B cell (primary cell): ENCODE data around the gene GALNT7. TPM values are rescaled to one million over a fixed set of nuclear protein-coding genes. Genes with fewer than 3 reads are reported as not detected.

Experiments
- ATAC-seq: fragments of 200-7000 bp; cut with Tn5 transposase; one replicate; pipeline ENCODE4 v1.10.0; 2021; ENCODE audit warnings: low read depth, mild to moderate bottlenecking, moderate number of reproducible peaks, moderate library complexity
- CTCF ChIA-PET: fragments of 350-600 bp; sonication (Branson Sonifier 250); formaldehyde crosslinking; loops from one replicate; lab custom pipeline; 2021; ENCODE audit warnings: antibody characterized with exemption, inconsistent platforms; lab: Charles Lee
- POLR2A ChIA-PET: fragments of 350-600 bp; sonication (Branson Sonifier 250); formaldehyde crosslinking; loops from one replicate; lab custom pipeline; 2021; ENCODE audit warnings: antibody characterized with exemption; lab: Charles Lee
- DNase-seq: peaks from one replicate; pipeline ENCODE4 v3.0.0; 2013
- H2AFZ ChIP-seq: 2 replicates; pipeline ENCODE4 v1.6.1; 2012; ENCODE audit warnings: mild to moderate bottlenecking, low read depth, low read length; ENCODE audit not compliant: insufficient read depth, poor library complexity, severe bottlenecking
- H3K27ac ChIP-seq, 2 donors: 1 replicate in 1 of 2; 2 replicates in 1 of 2; pipeline ENCODE4 v1.5.1; 2012 to 2013; ENCODE audit warnings: low read length in 2 of 2, mild to moderate bottlenecking in 2 of 2, moderate library complexity in 1 of 2
- H3K27me3 ChIP-seq, 4 experiments: fragments of 200-600 bp in 1 of 4; sonication (generic) in 1 of 4; replicated peaks in 1 of 4; 1 replicate in 2 of 4; 2 replicates in 2 of 4; pipeline versions ENCODE4 v1.6.1 to v1.7.0; 2013 to 2016; ENCODE audit warnings: low read length in 3 of 4, mild to moderate bottlenecking in 2 of 4, mixed read lengths in 1 of 4, moderate library complexity in 1 of 4; ENCODE audit not compliant: insufficient read depth in 4 of 4, control insufficient read depth in 3 of 4; ENCODE audit errors: control extremely low read depth in 1 of 4
- H3K36me3 ChIP-seq, 2 experiments: replicated peaks in 1 of 2; 1 replicate in 1 of 2; 2 replicates in 1 of 2; pipeline versions ENCODE4 v1.6.1 to v1.7.1; 2013; ENCODE audit warnings: low read length in 1 of 2; ENCODE audit not compliant: insufficient read depth in 2 of 2, control insufficient read depth in 1 of 2; ENCODE audit errors: control extremely low read depth in 1 of 2, extremely low read depth in 1 of 2
- H3K4me1 ChIP-seq, 2 donors: fragments of 200-600 bp in 1 of 2; sonication (generic) in 1 of 2; 1 replicate in 1 of 2; 2 replicates in 1 of 2; pipeline versions ENCODE4 v1.5.1 to v1.6.1; 2013 to 2017; ENCODE audit warnings: low read length in 2 of 2; ENCODE audit not compliant: control insufficient read depth in 2 of 2, insufficient read depth in 2 of 2
- H3K4me2 ChIP-seq: replicated peaks from 2 replicates; pipeline ENCODE3; 2012; ENCODE audit warnings: mild to moderate bottlenecking, low read depth, low read length; ENCODE audit not compliant: poor library complexity, severe bottlenecking
- H3K4me3 ChIP-seq, 5 experiments: fragments of 200-600 bp in 1 of 5; sonication (generic) in 1 of 5; 1 replicate in 3 of 5; 2 replicates in 2 of 5; pipeline versions ENCODE4 v1.5.1 to v1.7.0; 2011 to 2016; ENCODE audit warnings: low read length in 4 of 5, mild to moderate bottlenecking in 4 of 5, low read depth in 2 of 5, control low read depth in 1 of 5, moderate library complexity in 1 of 5; ENCODE audit not compliant: insufficient read depth in 1 of 5; ENCODE audit errors: control extremely low read depth in 1 of 5, extremely low read depth in 1 of 5
- H3K79me2 ChIP-seq: fragments of 200-600 bp; sonication (generic); one replicate; pipeline ENCODE4 v1.6.0; 2016; ENCODE audit warnings: low read length; ENCODE audit not compliant: control insufficient read depth, insufficient read depth
- H3K9ac ChIP-seq: fragments of 200-600 bp; sonication (generic); 2 replicates; pipeline ENCODE4 v1.6.1; 2017; ENCODE audit warnings: mild to moderate bottlenecking, low read length, moderate library complexity
- H3K9me3 ChIP-seq, 3 donors: one replicate each; pipeline versions ENCODE4 v1.6.1 to v1.7.1; 2013; ENCODE audit warnings: low read length in 2 of 3; ENCODE audit not compliant: control insufficient read depth in 2 of 3, insufficient read depth in 1 of 3; ENCODE audit errors: control extremely low read depth in 1 of 3
- H4K20me1 ChIP-seq: 2 replicates; pipeline ENCODE4 v1.6.0; 2012; ENCODE audit warnings: mild to moderate bottlenecking, low read length; ENCODE audit not compliant: insufficient read depth, control insufficient read depth, poor library complexity, severe bottlenecking
- H3K27ac Mint-ChIP-seq: one replicate; pipeline ENCODE4 v1.8.0; 2021; ENCODE audit warnings: mixed read lengths
- H3K27me3 Mint-ChIP-seq: one replicate; pipeline ENCODE4 v1.8.0; 2021; ENCODE audit warnings: mixed read lengths
- H3K4me1 Mint-ChIP-seq: one replicate; pipeline ENCODE4 v1.8.0; 2021; ENCODE audit warnings: mixed read lengths
- H3K4me3 Mint-ChIP-seq: one replicate; pipeline ENCODE4 v1.8.0; 2021; ENCODE audit warnings: mixed read lengths
- H3K9me3 Mint-ChIP-seq: one replicate; pipeline ENCODE4 v1.8.0; 2022; ENCODE audit warnings: mixed read lengths; ENCODE audit not compliant: insufficient read depth
- CTCF ChIP-seq: fragments of 200-600 bp; IDR thresholded peaks from one replicate; pipeline ENCODE4 v1.8.0; 2022; ENCODE audit warnings: antibody characterized with exemption, mild to moderate bottlenecking
- EZH2 ChIP-seq: IDR thresholded peaks from 2 replicates; pipeline ENCODE4 v1.6.1; 2012; ENCODE audit warnings: borderline replicate concordance, low read depth, mild to moderate bottlenecking, moderate library complexity, low read length; ENCODE audit not compliant: insufficient read depth, poor library complexity, severe bottlenecking
- WGBS: methylation state at CpG from one replicate; pipeline ENCODE4 v1.1.5; 2013; ENCODE audit warnings: missing lambda C conversion rate; ENCODE audit not compliant: insufficient coverage; 5-methylcytosine and 5-hydroxymethylcytosine counted together
- intact Hi-C: fragments of 100-400 bp; cut with micrococcal nuclease; formaldehyde crosslinking; loops from one replicate; pipeline ENCODE4 v1.10.0; 2022
- polyA plus RNA-seq: library from polyadenylated mRNA; depleted of rRNA; stranded (reverse); fragments of >200 nt; gene quantifications from 2 replicates; pipeline ENCODE4 v1.2.3, GENCODE V29; 2012
- total RNA-seq, 2 donors: library from RNA; stranded (reverse); fragments of 120-200 nt in 1 of 2; gene quantifications; 1 replicate in 1 of 2; 2 replicates in 1 of 2; pipeline versions ENCODE4 v1.2.3 to v1.2.4, GENCODE V29; 2013 to 2022

Gene GALNT7
- total and polyA plus RNA-seq, 2 donors (not counting 1 experiment from before 2014, with no cell fraction given): 5.8 to 23.7 TPM

GRCh38 chr4:173287486-173287885 lies 118.9 kb downstream of the GALNT7 start:
- Histone ChIP-seq H2AFZ (no peak overlapping the region), H3K4me3 (no peak overlapping the region), H4K20me1 (no peaks in the 10 kb centered on the region), H3K36me3 (peaks cover 0 to 3% of the 10 kb centered on the region in 2 experiments), H3K9ac (no peak overlapping the region), H3K27ac (no peak overlapping the region), H3K27me3 (no peaks in the 10 kb centered on the region), H3K4me2 (no peak overlapping the region), H3K9me3 (peaks cover 19 to 22% (median 19%) of the 10 kb centered on the region in 3 donors), H3K4me1 (no peaks in the 10 kb centered on the region), H3K79me2 (peaks cover 14% of the 10 kb centered on the region)
- no peaks in the 10 kb centered on the region for H3K27me3 Mint-ChIP-seq
- no peak overlapping the region for H3K27ac Mint-ChIP-seq
- TF ChIP-seq CTCF (no peak), EZH2 (no peak)
- CTCF ChIA-PET: interaction anchor here (0.7 to 1.6 kb wide), 6 partner anchors 12 to 134 kb away, joined by 3 to 8 read pairs (median 4); no protein-coding TSS in a partner anchor
- H3K4me1 Mint-ChIP-seq: peaks cover 4% of the 10 kb centered on the region
- WGBS: 93% methylated on average over 2 of the region's 2 CpGs
- DNase-seq (no peak), ATAC-seq (no peak)
- POLR2A ChIA-PET: no interaction called here
- intact Hi-C loops: no loop called here
- H3K9me3 Mint-ChIP-seq: peaks cover 2% of the 10 kb centered on the region
- H3K4me3 Mint-ChIP-seq: no peak overlapping the region

DNA sequence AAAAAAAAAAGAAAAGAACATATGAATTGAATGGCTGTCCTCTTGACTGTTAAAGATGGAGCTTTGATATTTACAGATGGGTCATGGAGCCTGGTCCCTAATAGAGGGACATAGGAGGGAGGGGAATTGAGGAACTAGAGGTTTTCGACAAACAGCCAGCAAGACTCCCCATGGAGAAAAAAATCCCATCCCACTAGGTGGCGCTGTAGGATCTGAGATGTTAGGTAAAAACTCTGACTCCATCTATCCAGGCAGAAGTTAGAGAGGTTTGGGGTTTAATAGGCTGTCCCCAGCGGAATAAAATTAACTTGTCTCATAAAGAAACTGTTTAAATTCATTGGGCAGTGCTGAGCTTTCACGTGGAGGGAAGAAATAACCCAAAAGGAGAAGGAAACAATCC lies 119.7 kb downstream of the GALNT7 start:
- no peaks in the 10 kb centered on the region for H3K27me3 Mint-ChIP-seq
- CTCF ChIA-PET: interaction anchor here (0.7 to 1.3 kb wide), 5 partner anchors 13 to 133 kb away, joined by 3 to 4 read pairs (median 3); no protein-coding TSS in a partner anchor

More for the DNA sequence above, 119.7 kb downstream of the GALNT7 start:
- Histone ChIP-seq H3K9ac (no peak overlapping the region), H3K9me3 (peaks cover 16 to 19% (median 19%) of the 10 kb centered on the region in 3 donors), H3K4me3 (no peak overlapping the region), H3K36me3 (peaks cover 0 to 3% of the 10 kb centered on the region in 2 experiments), H3K27me3 (no peaks in the 10 kb centered on the region), H3K4me2 (no peak overlapping the region), H3K79me2 (peaks cover 12% of the 10 kb centered on the region), H2AFZ (no peak overlapping the region), H4K20me1 (no peaks in the 10 kb centered on the region), H3K27ac (no peak overlapping the region), H3K4me1 (no peaks in the 10 kb centered on the region)
- Mint-ChIP-seq H3K9me3 (peaks cover 2% of the 10 kb centered on the region), H3K4me3 (no peak overlapping the region), H3K4me1 (peaks cover 4% of the 10 kb centered on the region), H3K27ac (no peak overlapping the region)
- DNase-seq (peak; percentile 67), ATAC-seq (peak; percentile 39)
- no CpG with 5 or more reads among the region's 4 CpGs for WGBS
- POLR2A ChIA-PET: no interaction called here
- TF ChIP-seq EZH2: no peak
- peak; percentile 69 for TF ChIP-seq CTCF
- intact Hi-C loops: no loop called here
